ENCODE data around the gene USHBP1. TPM values are rescaled to one million over a fixed set of nuclear protein-coding genes. Genes with fewer than 3 reads are reported as not detected.

USHBP1 gene
- total and polyA plus RNA-seq, 9 donors = 1.1 to 8.9 (median 2.0) TPM

DNA sequence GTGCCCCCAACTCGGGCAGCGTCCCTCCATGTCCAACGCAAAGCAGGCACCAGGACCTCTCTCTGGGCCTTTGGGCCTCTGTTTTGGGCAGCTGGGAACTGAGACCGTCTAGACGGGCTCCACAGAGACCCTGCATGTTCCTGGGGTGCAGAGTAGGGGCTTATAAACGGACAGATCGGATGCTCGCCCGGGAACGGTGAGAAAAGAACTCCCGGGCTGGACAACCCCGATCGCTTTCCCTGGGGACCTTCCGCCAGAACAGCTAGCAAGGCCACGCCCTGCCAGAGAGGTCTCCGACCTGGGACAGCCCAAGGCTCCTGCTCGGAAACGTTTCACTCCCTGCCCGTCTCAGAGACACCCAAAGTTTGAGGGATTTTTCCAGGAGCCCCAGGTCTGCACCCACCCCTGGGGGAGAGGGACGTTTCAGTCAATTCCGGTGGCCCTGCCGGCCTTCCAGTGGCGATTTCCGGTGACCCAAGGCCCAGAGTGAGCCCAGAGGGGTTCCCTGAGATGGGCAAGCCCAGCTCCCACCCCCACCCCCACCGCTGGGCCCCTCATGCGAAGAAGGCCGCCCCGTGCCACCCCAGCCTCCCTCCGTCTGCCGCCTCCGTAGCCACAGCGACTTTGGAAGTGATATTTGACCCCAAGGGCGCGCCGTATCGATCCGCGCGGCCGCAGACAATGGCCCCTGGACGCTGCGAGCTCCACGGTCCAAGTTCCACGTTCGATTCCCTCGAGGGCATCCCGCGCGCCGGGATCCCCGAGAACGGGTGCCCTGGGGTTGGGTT, 20.5 kb downstream of the USHBP1 start:
- Histone ChIP-seq H3K4me1 (ENCODE audit: insufficient read depth) (peaks cover 4% of the 10 kb centered on the region), H3K27me3 (no peaks in the 10 kb centered on the region), H3K27ac (peak overlapping the region; percentile 19 to 46), H3K36me3 (no peaks in the 10 kb centered on the region), H3K9me3 (no peaks in the 10 kb centered on the region), H3K4me3 (peak overlapping the region; percentile 87)
- 1 to 14% (median 4%) methylated on average over 45 to 52 of the region's 52 CpGs for WGBS, 3 donors
- peak; percentile 34 to 75 (median 59) for DNase-seq
- intact Hi-C loops (cut with DNase I) = no loop called here
- no peak for TF ChIP-seq EP300 (IDR thresholded peaks at IDR 0.05)
- TF ChIP-seq, protein P1, sequence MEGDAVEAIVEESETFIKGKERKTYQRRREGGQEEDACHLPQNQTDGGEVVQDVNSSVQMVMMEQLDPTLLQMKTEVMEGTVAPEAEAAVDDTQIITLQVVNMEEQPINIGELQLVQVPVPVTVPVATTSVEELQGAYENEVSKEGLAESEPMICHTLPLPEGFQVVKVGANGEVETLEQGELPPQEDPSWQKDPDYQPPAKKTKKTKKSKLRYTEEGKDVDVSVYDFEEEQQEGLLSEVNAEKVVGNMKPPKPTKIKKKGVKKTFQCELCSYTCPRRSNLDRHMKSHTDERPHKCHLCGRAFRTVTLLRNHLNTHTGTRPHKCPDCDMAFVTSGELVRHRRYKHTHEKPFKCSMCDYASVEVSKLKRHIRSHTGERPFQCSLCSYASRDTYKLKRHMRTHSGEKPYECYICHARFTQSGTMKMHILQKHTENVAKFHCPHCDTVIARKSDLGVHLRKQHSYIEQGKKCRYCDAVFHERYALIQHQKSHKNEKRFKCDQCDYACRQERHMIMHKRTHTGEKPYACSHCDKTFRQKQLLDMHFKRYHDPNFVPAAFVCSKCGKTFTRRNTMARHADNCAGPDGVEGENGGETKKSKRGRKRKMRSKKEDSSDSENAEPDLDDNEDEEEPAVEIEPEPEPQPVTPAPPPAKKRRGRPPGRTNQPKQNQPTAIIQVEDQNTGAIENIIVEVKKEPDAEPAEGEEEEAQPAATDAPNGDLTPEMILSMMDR (IDR thresholded peaks at IDR 0.05) = no peak
- TF ChIP-seq POLR2A (IDR thresholded peaks at IDR 0.05) = no peak

DNA sequence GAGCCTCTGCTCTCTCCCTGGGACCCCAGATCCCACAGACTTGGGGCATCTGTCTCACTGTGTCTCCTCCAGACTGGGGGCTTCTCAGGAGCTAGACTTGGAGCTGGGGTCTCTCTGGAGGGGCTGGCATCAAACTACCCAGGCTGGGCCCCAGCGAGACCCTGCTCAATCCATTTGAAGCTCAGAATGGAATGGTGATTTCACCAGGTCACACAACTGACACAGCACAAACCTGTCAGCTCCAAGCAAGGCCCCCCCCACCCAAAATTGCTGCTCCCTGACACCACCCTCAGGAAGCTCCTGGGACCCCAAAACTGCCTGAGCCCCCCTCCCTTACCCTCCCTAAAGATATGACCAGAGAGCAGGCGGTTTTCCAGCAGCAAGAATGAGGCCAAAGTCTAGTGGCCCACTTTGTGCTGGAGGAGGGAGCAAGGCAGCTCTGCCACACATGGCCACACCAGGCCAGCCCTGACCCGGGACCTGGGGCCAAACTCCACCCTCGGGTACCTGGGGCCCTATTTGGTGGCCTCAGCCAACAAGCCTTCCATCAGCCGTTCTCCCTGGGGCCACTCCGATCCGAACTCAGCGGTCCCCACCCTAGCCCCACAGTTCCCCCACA, 21.2 kb downstream of the USHBP1 start:
- 30 to 40% (median 40%) methylated on average over 6 to 8 of the region's 8 CpGs for WGBS, 3 donors
- Histone ChIP-seq H3K4me1 (ENCODE audit: insufficient read depth) (peaks cover 4% of the 10 kb centered on the region), H3K4me3 (peak overlapping the region; percentile 87), H3K27me3 (no peaks in the 10 kb centered on the region), H3K9me3 (no peaks in the 10 kb centered on the region), H3K27ac (peak overlapping the region in 1 of 2 donors; percentile 46), H3K36me3 (no peaks in the 10 kb centered on the region)
- DNase-seq = no peak
- intact Hi-C loops (cut with DNase I) = no loop called here
- TF ChIP-seq POLR2A (IDR thresholded peaks at IDR 0.05) (no peak), EP300 (IDR thresholded peaks at IDR 0.05) (no peak)
- TF ChIP-seq, protein P1 (IDR thresholded peaks at IDR 0.05) = no peak

DNA sequence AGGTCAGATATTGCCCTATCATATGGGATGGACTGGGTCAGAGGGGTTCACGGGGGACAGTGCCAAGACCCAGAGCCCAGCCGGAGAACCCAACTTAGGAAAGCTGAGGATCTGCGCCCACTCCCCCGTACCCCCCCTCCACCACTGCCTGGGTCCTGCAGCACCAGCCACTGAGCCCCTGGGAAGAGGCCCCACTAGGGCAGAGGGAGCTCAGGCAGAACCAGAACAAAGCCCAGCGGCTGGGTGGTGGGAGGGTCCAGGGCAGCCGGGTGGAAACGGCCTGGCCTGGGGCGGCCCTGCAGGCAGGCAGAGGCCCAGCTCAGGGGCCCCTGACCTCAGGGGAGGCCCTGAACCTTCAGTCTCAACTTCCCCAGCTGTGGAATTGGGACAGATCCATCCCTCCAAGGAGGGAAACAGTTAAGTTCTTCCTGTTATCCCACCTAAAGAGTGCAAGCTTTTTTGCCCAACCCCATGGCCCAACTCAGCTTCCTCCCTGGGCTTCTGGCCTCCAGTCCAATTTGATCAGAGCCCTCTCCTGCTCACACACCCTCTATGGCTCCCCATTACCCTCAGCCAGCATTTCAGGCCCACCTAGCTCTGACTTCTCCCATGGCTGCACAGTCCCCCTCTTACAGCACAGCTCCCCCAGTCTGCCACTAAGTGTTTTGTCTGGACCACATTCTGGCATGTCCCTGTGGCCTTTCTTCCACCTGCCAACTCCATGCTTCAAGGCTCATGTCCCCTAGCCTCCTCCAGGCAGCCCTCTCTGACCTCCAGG, 21.9 kb downstream of the USHBP1 start:
- DNase-seq = no peak
- H3K9me3 ChIP-seq = no peaks in the 10 kb centered on the region
- H3K4me1 ChIP-seq (ENCODE audit: insufficient read depth) = peaks cover 4% of the 10 kb centered on the region
- no peaks in the 10 kb centered on the region for H3K27me3 ChIP-seq
- 44 to 68% (median 58%) methylated on average over 5 to 8 of the region's 8 CpGs for WGBS, 3 donors
- intact Hi-C loops (cut with DNase I) = no loop called here
- no peak overlapping the region for H3K4me3 ChIP-seq
- TF ChIP-seq, protein P1 (IDR thresholded peaks at IDR 0.05) = no peak
- TF ChIP-seq POLR2A (IDR thresholded peaks at IDR 0.05) = no peak
- TF ChIP-seq EP300 (IDR thresholded peaks at IDR 0.05) = no peak
- peak overlapping the region in 1 of 2 donors; percentile 15 for H3K27ac ChIP-seq
- no peaks in the 10 kb centered on the region for H3K36me3 ChIP-seq

DNA sequence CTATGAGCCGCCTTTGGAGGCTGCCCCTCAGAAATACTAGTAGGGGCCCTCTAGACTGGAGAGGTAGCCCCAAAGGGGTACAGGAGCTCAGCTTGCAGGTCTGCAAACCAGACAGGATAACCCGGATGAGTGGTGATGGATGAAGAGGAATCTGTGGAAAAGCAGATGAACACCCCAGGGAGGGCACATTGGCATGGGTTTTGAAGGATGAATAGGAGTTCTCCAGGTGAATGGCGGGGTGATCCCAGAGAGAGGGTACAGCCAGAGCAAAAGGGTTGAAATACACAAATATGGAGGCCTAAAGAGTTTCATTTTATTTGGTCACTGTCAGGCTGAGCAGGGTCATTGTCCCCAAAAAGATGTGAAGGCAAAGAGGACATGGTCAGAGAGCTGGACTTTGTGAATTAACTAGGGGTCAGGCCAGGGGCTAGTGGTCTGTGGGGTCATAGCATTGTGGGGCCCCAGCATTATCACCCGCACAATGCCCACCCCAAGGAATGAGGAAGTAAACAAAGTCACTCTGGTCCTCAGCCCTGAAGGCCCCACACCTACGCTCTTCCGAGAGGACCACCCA, 23.6 kb downstream of the USHBP1 start:
- no peak for TF ChIP-seq EP300 (IDR thresholded peaks at IDR 0.05)
- no peak for TF ChIP-seq POLR2A (IDR thresholded peaks at IDR 0.05)
- TF ChIP-seq, protein P1 (IDR thresholded peaks at IDR 0.05) = no peak
- no peak overlapping the region for H3K27ac ChIP-seq
- no peaks in the 10 kb centered on the region for H3K27me3 ChIP-seq
- H3K4me3 ChIP-seq = no peak overlapping the region
- WGBS, 3 donors = 92 to 96% (median 96%) methylated on average over 6 of the region's 6 CpGs
- DNase-seq = no peak
- intact Hi-C loops (cut with DNase I) = no loop called here
- no peaks in the 10 kb centered on the region for H3K36me3 ChIP-seq
- no peaks in the 10 kb centered on the region for H3K4me1 ChIP-seq (ENCODE audit: insufficient read depth)
- H3K9me3 ChIP-seq = no peaks in the 10 kb centered on the region
